HCT116 (cell line): ENCODE measurements around the gene ANKRD39. TPM values are rescaled to one million over a fixed set of nuclear protein-coding genes. Genes with fewer than 3 reads are reported as not detected.

Experiments
- ATAC-seq: fragments of 200-7000 bp; cut with Tn5 transposase; 2 replicates; pipeline ENCODE4 v1.9.1; 2020; ENCODE audit warnings: mild to moderate bottlenecking, moderate library complexity
- BruUV-seq: library from RNA; stranded (reverse); fragments of 400-500 nt; replicated peaks from 2 replicates; lab custom pipeline; 2021; lab: Mats Ljungman, UMichigan
- CTCF ChIA-PET: fragments of 300-600 bp; sonication (Branson Sonifier 250); formaldehyde crosslinking; loops from one replicate; lab custom pipeline; 2021; ENCODE audit warnings: antibody characterized with exemption; lab: Charles Lee
- POLR2A ChIA-PET: fragments of 300-600, 350-600 bp; sonication (Branson Sonifier 250); formaldehyde crosslinking; loops from one replicate; lab custom pipeline; 2021; ENCODE audit warnings: antibody characterized with exemption; lab: Charles Lee
- RAD21 ChIA-PET, 2 experiments: fragments of 300-600 bp; sonication (Branson Sonifier 250); formaldehyde crosslinking; loops; one replicate each; lab custom pipeline; 2023; ENCODE audit warnings: low total read pairs in 2 of 2; ENCODE audit not compliant: uncharacterized antibody in 2 of 2, unreplicated experiment in 2 of 2, low non-redundant PET in 1 of 2; lab: Charles Lee
- DNase-seq: peaks from one replicate; pipeline ENCODE4 v3.0.0-alpha.2; 2010; ENCODE audit warnings: low read depth, low spot score
- H2AFZ ChIP-seq: fragments of 200-600 bp; shearing (Covaris generic), sonication (generic); 2 replicates; pipeline ENCODE4 v1.6.1; 2017; ENCODE audit warnings: low read depth, mixed run types, mixed read lengths, antibody characterized with exemption, low read length; ENCODE audit not compliant: poor library complexity, severe bottlenecking
- H3K27ac ChIP-seq: 2 replicates; pipeline ENCODE4 v1.5.1; 2012; ENCODE audit warnings: low read depth, low read length
- H3K27me3 ChIP-seq: fragments of 200-600 bp; sonication (generic); 2 replicates; pipeline ENCODE4 v1.6.1; 2016; ENCODE audit warnings: mixed run types, low read length, mixed read lengths; ENCODE audit not compliant: insufficient read depth
- H3K36me3 ChIP-seq, 2 experiments: fragments of 200-500 bp in 1 of 2; fragments of 200-600 bp in 1 of 2; sonication (Bioruptor generic) in 1 of 2; sonication (generic) in 1 of 2; 2 replicates each; pipeline versions ENCODE4 v1.5.1 to v1.6.1; 2014 to 2016; ENCODE audit warnings: low read length in 2 of 2, inconsistent platforms in 1 of 2, mixed read lengths in 1 of 2, mixed run types in 1 of 2; ENCODE audit not compliant: insufficient read depth in 2 of 2, control insufficient read depth in 1 of 2
- H3K4me1 ChIP-seq, 2 experiments: fragments of 200-600 bp in 1 of 2; sonication (generic) in 1 of 2; 2 replicates each; pipeline versions ENCODE4 v1.5.1 to v1.6.1; 2012 to 2017; ENCODE audit warnings: low read length in 2 of 2, inconsistent platforms in 1 of 2, mild to moderate bottlenecking in 1 of 2, mixed read lengths in 1 of 2, mixed run types in 1 of 2, moderate library complexity in 1 of 2; ENCODE audit not compliant: insufficient read depth in 2 of 2, control insufficient read depth in 1 of 2
- H3K4me2 ChIP-seq: fragments of 200-600 bp; sonication (generic); 2 replicates; pipeline ENCODE4 v1.6.1; 2017; ENCODE audit warnings: mixed run types, low read length, mixed read lengths
- H3K4me3 ChIP-seq, 2 experiments: fragments of 200-600 bp in 1 of 2; sonication (generic) in 1 of 2; replicated peaks in 1 of 2; 2 replicates each; pipeline ENCODE4 v1.5.1; 2011 to 2016; ENCODE audit warnings: low read length in 2 of 2, control low read depth in 1 of 2, low read depth in 1 of 2, mild to moderate bottlenecking in 1 of 2, mixed read lengths in 1 of 2, mixed run types in 1 of 2
- H3K79me2 ChIP-seq: fragments of 200-600 bp; sonication (generic); 2 replicates; pipeline ENCODE4 v1.6.1; 2017; ENCODE audit warnings: mild to moderate bottlenecking, mixed run types, low read length, moderate library complexity, mixed read lengths; ENCODE audit not compliant: insufficient read depth
- H3K9ac ChIP-seq: fragments of 200-600 bp; sonication (generic); 2 replicates; pipeline ENCODE4 v1.6.1; 2016; ENCODE audit warnings: low read length, mixed read lengths
- H3K9me2 ChIP-seq: fragments of 200-600 bp; sonication (generic), shearing (Covaris generic); 2 replicates; pipeline ENCODE4 v1.6.1; 2017; ENCODE audit warnings: mixed run types, mild to moderate bottlenecking, moderate library complexity; ENCODE audit not compliant: insufficient read depth
- H3K9me3 ChIP-seq, 2 experiments: fragments of 200-500 bp in 1 of 2; fragments of 200-600 bp in 1 of 2; sonication (Bioruptor generic) in 1 of 2; sonication (generic) in 1 of 2; 2 replicates each; pipeline ENCODE4 v1.6.1; 2014 to 2017; ENCODE audit warnings: low read length in 2 of 2, mixed read lengths in 2 of 2, inconsistent platforms in 1 of 2, low read depth in 1 of 2, mild to moderate bottlenecking in 1 of 2, mixed run types in 1 of 2, moderate library complexity in 1 of 2; ENCODE audit not compliant: control insufficient read depth in 1 of 2, insufficient read depth in 1 of 2
- H4K20me1 ChIP-seq: fragments of 200-600 bp; sonication (generic), shearing (Covaris generic); 2 replicates; pipeline ENCODE4 v1.6.1; 2017; ENCODE audit warnings: mixed run types, mild to moderate bottlenecking, moderate library complexity; ENCODE audit not compliant: insufficient read depth
- CEBPB ChIP-seq: IDR thresholded peaks from 2 replicates; pipeline ENCODE4 v1.6.1; 2012; ENCODE audit warnings: low read depth
- ELF1 ChIP-seq: IDR thresholded peaks from 2 replicates; pipeline ENCODE4 v1.6.1; 2012; ENCODE audit warnings: low read depth, borderline replicate concordance
- EZH2phosphoT487 ChIP-seq: fragments of 200-600 bp; IDR thresholded peaks from 2 replicates; pipeline ENCODE4 v1.6.1; 2018; ENCODE audit warnings: antibody characterized with exemption, borderline replicate concordance
- FOSL1 ChIP-seq: IDR thresholded peaks from 2 replicates; pipeline ENCODE4 v1.6.1; 2012; ENCODE audit warnings: low read depth
- MAX ChIP-seq: IDR thresholded peaks from 2 replicates; pipeline ENCODE4 v1.6.1; 2012
- POLR2AphosphoS5 ChIP-seq: IDR thresholded peaks from 2 replicates; pipeline ENCODE4 v1.6.1; 2011; ENCODE audit warnings: mild to moderate bottlenecking, low read depth, low read length, moderate library complexity
- RAD21 ChIP-seq: IDR thresholded peaks from 2 replicates; pipeline ENCODE4 v1.6.1; 2012; ENCODE audit warnings: low read depth, mild to moderate bottlenecking
- REST ChIP-seq: IDR thresholded peaks from 2 replicates; pipeline ENCODE4 v1.6.1; 2012; ENCODE audit warnings: low read depth
- SP1 ChIP-seq: IDR thresholded peaks from 2 replicates; pipeline ENCODE4 v1.6.1; 2012; ENCODE audit warnings: low read depth
- TCF7L2 ChIP-seq: IDR thresholded peaks from 2 replicates; pipeline ENCODE4 v1.7.0; 2011; ENCODE audit warnings: borderline replicate concordance, inconsistent platforms; ENCODE audit not compliant: insufficient read depth, insufficient read length; ENCODE audit errors: extremely low read depth
- YY1 ChIP-seq: IDR thresholded peaks from 2 replicates; pipeline ENCODE4 v1.6.1; 2011; ENCODE audit warnings: low read length, low read depth, moderate library complexity, mild to moderate bottlenecking; ENCODE audit not compliant: insufficient replicate concordance; ENCODE audit errors: extremely low read depth
- ZBTB33 ChIP-seq: IDR thresholded peaks from 2 replicates; pipeline ENCODE4 v1.6.1; 2011; ENCODE audit warnings: mild to moderate bottlenecking, low read length, moderate library complexity; ENCODE audit not compliant: insufficient replicate concordance; ENCODE audit errors: extremely low read depth
- ZFX ChIP-seq: fragments of 450-650 bp; IDR thresholded peaks from 2 replicates; pipeline ENCODE4 v1.6.1; 2017
- intact Hi-C: fragments of 100-400 bp; cut with micrococcal nuclease; formaldehyde crosslinking; loops from 2 replicates; pipeline ENCODE4 v1.10.0; 2022
- total RNA-seq: library from RNA; stranded (reverse); gene quantifications from one replicate; pipeline ENCODE4 v1.2.1, GENCODE V29; 2021; ENCODE audit not compliant: unreplicated experiment

The ANKRD39 gene
- total RNA-seq, 1 experiment from 2014 or later = 24.2 TPM

- no peaks in the 10 kb centered on the region for H3K9me2 ChIP-seq
- no peak overlapping the region for H3K9ac ChIP-seq
- no peak for ATAC-seq
- H3K27ac ChIP-seq = no peak overlapping the region
- H3K9me3 ChIP-seq = no peaks in the 10 kb centered on the region
- no peak overlapping the region for H3K4me3 ChIP-seq
- no peaks in the 10 kb centered on the region for H3K79me2 ChIP-seq
- H3K4me1 ChIP-seq = peaks cover 13 to 23% of the 10 kb centered on the region in 2 experiments; a peak in 3 of 4 replicates
- POLR2A ChIA-PET = interaction anchor here (0.7 kb wide), 1 partner anchor 13 kb away, joined by 3 read pairs; no protein-coding TSS in a partner anchor
- H3K27me3 ChIP-seq = no peaks in the 10 kb centered on the region
- no TSS peak for BruUV-seq
- no peaks in the 10 kb centered on the region for H4K20me1 ChIP-seq
- RAD21 ChIA-PET = no interaction called here
- no peak overlapping the region for H3K4me2 ChIP-seq
- intact Hi-C loops = no loop called here
- no peak for DNase-seq
- TF ChIP-seq FOSL1 = no peak
- TF ChIP-seq YY1 = no peak
- TF ChIP-seq ELF1 = no peak
- TF ChIP-seq POLR2AphosphoS5 = no peak
- no peak for TF ChIP-seq SP1
- TF ChIP-seq CEBPB = no peak
- CTCF ChIA-PET = no interaction called here
- H2AFZ ChIP-seq = no peak overlapping the region
- no peaks in the 10 kb centered on the region for H3K36me3 ChIP-seq
Observed at GRCh38 chr2:96898641-96899412, 41.0 kb upstream of the ANKRD39 start.

GRCh38 chr2:96898135-96898505, 40.3 kb upstream of the ANKRD39 start:
- no peak for DNase-seq
- CTCF ChIA-PET = no interaction called here
- intact Hi-C loops = no loop called here
- no peaks in the 10 kb centered on the region for H3K9me2 ChIP-seq
- H3K9me3 ChIP-seq = no peaks in the 10 kb centered on the region
- no TSS peak for BruUV-seq
- no peak overlapping the region for H3K27ac ChIP-seq
- no peak overlapping the region for H2AFZ ChIP-seq
- H3K4me2 ChIP-seq = no peak overlapping the region
- RAD21 ChIA-PET = no interaction called here
- H3K4me1 ChIP-seq = peaks cover 13 to 23% of the 10 kb centered on the region in 2 experiments; a peak in 3 of 4 replicates
- no peak overlapping the region for H3K4me3 ChIP-seq
- no peaks in the 10 kb centered on the region for H3K27me3 ChIP-seq
- ATAC-seq = no peak
- H3K9ac ChIP-seq = no peak overlapping the region
- TF ChIP-seq RAD21 (no peak), TCF7L2 (no peak), ZBTB33 (no peak), MAX (no peak), YY1 (no peak), ZFX (no peak), POLR2AphosphoS5 (no peak), SP1 (no peak), EZH2phosphoT487 (no peak), REST (no peak), ELF1 (no peak)
- POLR2A ChIA-PET = no interaction called here
- no peaks in the 10 kb centered on the region for H4K20me1 ChIP-seq
- H3K36me3 ChIP-seq = no peaks in the 10 kb centered on the region
- H3K79me2 ChIP-seq = no peaks in the 10 kb centered on the region
